HCT116 (cell line): ENCODE results near the gene CXXC5. TPM values are rescaled to one million over a fixed set of nuclear protein-coding genes. Genes with fewer than 3 reads are reported as not detected.

Source experiments
- ATAC-seq: fragments of 200-7000 bp; cut with Tn5 transposase; 2 replicates; pipeline ENCODE4 v1.9.1; 2020; ENCODE audit warnings: mild to moderate bottlenecking, moderate library complexity
- BruUV-seq: library from RNA; stranded (reverse); fragments of 400-500 nt; replicated peaks from 2 replicates; lab custom pipeline; 2021; lab: Mats Ljungman, UMichigan
- CTCF ChIA-PET: fragments of 300-600 bp; sonication (Branson Sonifier 250); formaldehyde crosslinking; loops from one replicate; lab custom pipeline; 2021; ENCODE audit warnings: antibody characterized with exemption; lab: Charles Lee
- POLR2A ChIA-PET: fragments of 300-600, 350-600 bp; sonication (Branson Sonifier 250); formaldehyde crosslinking; loops from one replicate; lab custom pipeline; 2021; ENCODE audit warnings: antibody characterized with exemption; lab: Charles Lee
- RAD21 ChIA-PET, 2 experiments: fragments of 300-600 bp; sonication (Branson Sonifier 250); formaldehyde crosslinking; loops; one replicate each; lab custom pipeline; 2023; ENCODE audit warnings: low total read pairs in 2 of 2; ENCODE audit not compliant: uncharacterized antibody in 2 of 2, unreplicated experiment in 2 of 2, low non-redundant PET in 1 of 2; lab: Charles Lee
- DNase-seq: peaks from one replicate; pipeline ENCODE4 v3.0.0-alpha.2; 2010; ENCODE audit warnings: low read depth, low spot score
- H2AFZ ChIP-seq: fragments of 200-600 bp; shearing (Covaris generic), sonication (generic); 2 replicates; pipeline ENCODE4 v1.6.1; 2017; ENCODE audit warnings: low read depth, mixed run types, mixed read lengths, antibody characterized with exemption, low read length; ENCODE audit not compliant: poor library complexity, severe bottlenecking
- H3K27ac ChIP-seq: 2 replicates; pipeline ENCODE4 v1.5.1; 2012; ENCODE audit warnings: low read depth, low read length
- H3K27me3 ChIP-seq: fragments of 200-600 bp; sonication (generic); 2 replicates; pipeline ENCODE4 v1.6.1; 2016; ENCODE audit warnings: mixed run types, low read length, mixed read lengths; ENCODE audit not compliant: insufficient read depth
- H3K36me3 ChIP-seq, 2 experiments: fragments of 200-500 bp in 1 of 2; fragments of 200-600 bp in 1 of 2; sonication (Bioruptor generic) in 1 of 2; sonication (generic) in 1 of 2; 2 replicates each; pipeline versions ENCODE4 v1.5.1 to v1.6.1; 2014 to 2016; ENCODE audit warnings: low read length in 2 of 2, inconsistent platforms in 1 of 2, mixed read lengths in 1 of 2, mixed run types in 1 of 2; ENCODE audit not compliant: insufficient read depth in 2 of 2, control insufficient read depth in 1 of 2
- H3K4me1 ChIP-seq, 2 experiments: fragments of 200-600 bp in 1 of 2; sonication (generic) in 1 of 2; 2 replicates each; pipeline versions ENCODE4 v1.5.1 to v1.6.1; 2012 to 2017; ENCODE audit warnings: low read length in 2 of 2, inconsistent platforms in 1 of 2, mild to moderate bottlenecking in 1 of 2, mixed read lengths in 1 of 2, mixed run types in 1 of 2, moderate library complexity in 1 of 2; ENCODE audit not compliant: insufficient read depth in 2 of 2, control insufficient read depth in 1 of 2
- H3K4me2 ChIP-seq: fragments of 200-600 bp; sonication (generic); 2 replicates; pipeline ENCODE4 v1.6.1; 2017; ENCODE audit warnings: mixed run types, low read length, mixed read lengths
- H3K4me3 ChIP-seq, 2 experiments: fragments of 200-600 bp in 1 of 2; sonication (generic) in 1 of 2; replicated peaks in 1 of 2; 2 replicates each; pipeline ENCODE4 v1.5.1; 2011 to 2016; ENCODE audit warnings: low read length in 2 of 2, control low read depth in 1 of 2, low read depth in 1 of 2, mild to moderate bottlenecking in 1 of 2, mixed read lengths in 1 of 2, mixed run types in 1 of 2
- H3K79me2 ChIP-seq: fragments of 200-600 bp; sonication (generic); 2 replicates; pipeline ENCODE4 v1.6.1; 2017; ENCODE audit warnings: mild to moderate bottlenecking, mixed run types, low read length, moderate library complexity, mixed read lengths; ENCODE audit not compliant: insufficient read depth
- H3K9ac ChIP-seq: fragments of 200-600 bp; sonication (generic); 2 replicates; pipeline ENCODE4 v1.6.1; 2016; ENCODE audit warnings: low read length, mixed read lengths
- H3K9me2 ChIP-seq: fragments of 200-600 bp; sonication (generic), shearing (Covaris generic); 2 replicates; pipeline ENCODE4 v1.6.1; 2017; ENCODE audit warnings: mixed run types, mild to moderate bottlenecking, moderate library complexity; ENCODE audit not compliant: insufficient read depth
- H3K9me3 ChIP-seq, 2 experiments: fragments of 200-500 bp in 1 of 2; fragments of 200-600 bp in 1 of 2; sonication (Bioruptor generic) in 1 of 2; sonication (generic) in 1 of 2; 2 replicates each; pipeline ENCODE4 v1.6.1; 2014 to 2017; ENCODE audit warnings: low read length in 2 of 2, mixed read lengths in 2 of 2, inconsistent platforms in 1 of 2, low read depth in 1 of 2, mild to moderate bottlenecking in 1 of 2, mixed run types in 1 of 2, moderate library complexity in 1 of 2; ENCODE audit not compliant: control insufficient read depth in 1 of 2, insufficient read depth in 1 of 2
- H4K20me1 ChIP-seq: fragments of 200-600 bp; sonication (generic), shearing (Covaris generic); 2 replicates; pipeline ENCODE4 v1.6.1; 2017; ENCODE audit warnings: mixed run types, mild to moderate bottlenecking, moderate library complexity; ENCODE audit not compliant: insufficient read depth
- CBX3 ChIP-seq: IDR thresholded peaks from 2 replicates; pipeline ENCODE4 v1.6.1; 2012; ENCODE audit warnings: low read depth
- CEBPB ChIP-seq: IDR thresholded peaks from 2 replicates; pipeline ENCODE4 v1.6.1; 2012; ENCODE audit warnings: low read depth
- EZH2 ChIP-seq: fragments of 200-600 bp; sonication (generic); IDR thresholded peaks from 2 replicates; pipeline ENCODE4 v1.6.1; 2017; ENCODE audit warnings: antibody characterized with exemption, mixed run types
- POLR2AphosphoS5 ChIP-seq: IDR thresholded peaks from 2 replicates; pipeline ENCODE4 v1.6.1; 2011; ENCODE audit warnings: mild to moderate bottlenecking, low read depth, low read length, moderate library complexity
- YY1 ChIP-seq: IDR thresholded peaks from 2 replicates; pipeline ENCODE4 v1.6.1; 2011; ENCODE audit warnings: low read length, low read depth, moderate library complexity, mild to moderate bottlenecking; ENCODE audit not compliant: insufficient replicate concordance; ENCODE audit errors: extremely low read depth
- ZFX ChIP-seq: fragments of 450-650 bp; IDR thresholded peaks from 2 replicates; pipeline ENCODE4 v1.6.1; 2017
- ZNF274 ChIP-seq: fragments of 200-500 bp; sonication (Bioruptor generic); IDR thresholded peaks from 2 replicates; pipeline ENCODE4 v1.6.1; 2014; ENCODE audit warnings: mild to moderate bottlenecking, low read depth, low read length, inconsistent platforms
- intact Hi-C: fragments of 100-400 bp; cut with micrococcal nuclease; formaldehyde crosslinking; loops from 2 replicates; pipeline ENCODE4 v1.10.0; 2022
- total RNA-seq: library from RNA; stranded (reverse); gene quantifications from one replicate; pipeline ENCODE4 v1.2.1, GENCODE V29; 2021; ENCODE audit not compliant: unreplicated experiment
- TF ChIP-seq, protein P1 (sequence below): IDR thresholded peaks from 2 replicates; pipeline ENCODE4 v1.6.1; 2012
- TF ChIP-seq, protein P2 (sequence below): IDR thresholded peaks from 2 replicates; pipeline ENCODE4 v1.6.1; 2011; ENCODE audit warnings: mild to moderate bottlenecking, low read length, moderate library complexity; ENCODE audit not compliant: insufficient replicate concordance; ENCODE audit errors: extremely low read depth

The CXXC5 gene
- total RNA-seq, 1 experiment from 2014 or later = 43.1 TPM

DNA sequence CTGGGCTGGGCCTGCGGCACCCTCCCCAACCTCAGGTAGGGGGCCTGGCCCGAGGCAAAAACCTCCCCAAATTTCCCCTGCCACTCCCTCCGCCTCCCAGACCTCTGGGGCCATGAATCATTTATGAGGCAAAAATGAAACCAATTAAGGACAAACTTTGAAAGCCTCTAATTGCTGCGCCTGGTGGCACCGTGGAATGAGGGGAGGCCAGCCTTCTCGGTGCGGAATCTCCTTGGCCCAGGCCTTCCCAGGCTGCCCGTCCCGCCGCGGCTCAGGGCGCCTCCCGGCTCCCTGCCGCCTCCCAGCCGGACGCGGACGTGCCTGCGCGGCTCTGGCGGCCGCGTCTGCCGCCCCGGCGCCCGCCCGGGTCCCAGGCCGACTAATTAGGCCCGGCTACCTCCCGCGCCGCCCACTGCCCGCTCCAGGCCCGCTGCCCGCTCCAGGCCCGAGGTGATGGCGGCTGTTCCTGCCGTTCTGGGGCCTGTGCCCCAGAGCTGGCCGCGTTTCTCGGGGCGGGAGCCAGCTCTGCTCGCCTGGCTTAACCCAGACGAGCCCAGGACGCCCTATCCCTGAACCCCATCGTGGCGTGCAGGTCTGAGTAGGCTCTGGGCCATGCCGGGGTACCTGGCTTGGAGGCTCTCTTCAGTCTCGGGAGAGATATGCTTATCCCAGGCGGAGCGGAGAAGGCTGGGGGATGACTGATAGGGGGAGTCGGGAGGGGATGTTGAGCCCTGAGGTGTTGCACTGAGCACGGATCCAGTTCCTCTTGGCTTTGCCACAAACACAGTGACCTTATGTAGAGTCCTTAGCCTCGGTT lies 20.1 kb downstream of the CXXC5 start:
- Histone ChIP-seq H3K9me2 (no peaks in the 10 kb centered on the region), H3K4me3 (peak overlapping the region; percentile 29 to 58), H3K27ac (peak overlapping the region; percentile 79), H3K36me3 (peaks cover 0 to 4% of the 10 kb centered on the region in 2 experiments; a peak in 1 of 4 replicates), H2AFZ (no peak overlapping the region), H3K4me2 (peak overlapping the region; percentile 87), H4K20me1 (no peaks in the 10 kb centered on the region), H3K9me3 (no peaks in the 10 kb centered on the region), H3K4me1 (peaks cover 38 to 54% of the 10 kb centered on the region in 2 experiments), H3K79me2 (peaks cover 96% of the 10 kb centered on the region), H3K27me3 (no peaks in the 10 kb centered on the region), H3K9ac (peak overlapping the region; percentile 72)
- peak; percentile 68 for ATAC-seq
- TF ChIP-seq ZFX (0 out of 2 replicates have a peak, but pooled peaks have one; percentile 21), EZH2 (no peak), POLR2AphosphoS5 (no peak), CBX3 (no peak), ZNF274 (no peak), YY1 (no peak), CEBPB (no peak)
- TF ChIP-seq, protein P1, sequence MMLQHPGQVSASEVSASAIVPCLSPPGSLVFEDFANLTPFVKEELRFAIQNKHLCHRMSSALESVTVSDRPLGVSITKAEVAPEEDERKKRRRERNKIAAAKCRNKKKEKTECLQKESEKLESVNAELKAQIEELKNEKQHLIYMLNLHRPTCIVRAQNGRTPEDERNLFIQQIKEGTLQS = no peak
- TF ChIP-seq, protein P2, sequence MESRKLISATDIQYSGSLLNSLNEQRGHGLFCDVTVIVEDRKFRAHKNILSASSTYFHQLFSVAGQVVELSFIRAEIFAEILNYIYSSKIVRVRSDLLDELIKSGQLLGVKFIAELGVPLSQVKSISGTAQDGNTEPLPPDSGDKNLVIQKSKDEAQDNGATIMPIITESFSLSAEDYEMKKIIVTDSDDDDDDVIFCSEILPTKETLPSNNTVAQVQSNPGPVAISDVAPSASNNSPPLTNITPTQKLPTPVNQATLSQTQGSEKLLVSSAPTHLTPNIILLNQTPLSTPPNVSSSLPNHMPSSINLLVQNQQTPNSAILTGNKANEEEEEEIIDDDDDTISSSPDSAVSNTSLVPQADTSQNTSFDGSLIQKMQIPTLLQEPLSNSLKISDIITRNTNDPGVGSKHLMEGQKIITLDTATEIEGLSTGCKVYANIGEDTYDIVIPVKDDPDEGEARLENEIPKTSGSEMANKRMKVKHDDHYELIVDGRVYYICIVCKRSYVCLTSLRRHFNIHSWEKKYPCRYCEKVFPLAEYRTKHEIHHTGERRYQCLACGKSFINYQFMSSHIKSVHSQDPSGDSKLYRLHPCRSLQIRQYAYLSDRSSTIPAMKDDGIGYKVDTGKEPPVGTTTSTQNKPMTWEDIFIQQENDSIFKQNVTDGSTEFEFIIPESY = no peak
- no peak for DNase-seq
- no TSS peak for BruUV-seq
- RAD21 ChIA-PET = no interaction called here
- POLR2A ChIA-PET = interaction anchor here (1.5 kb wide), 1 partner anchor 10 kb away, joined by 4 read pairs; no protein-coding TSS in a partner anchor
- intact Hi-C loops = no loop called here
- CTCF ChIA-PET = no interaction called here
